Stimulated activated CD8-positive, alpha-beta memory T cell treated with anti-CD3 and anti-CD28 coated beads, Interleukin-7, amount 100 ng/mL, for 4 hours (primary cell): ENCODE data around the gene CLIP1.

ENCODE experiments used
- DNase-seq, 2 donors: peaks; one replicate each; pipeline ENCODE4 v3.0.0-alpha.2; 2020; ENCODE audit warnings: low read depth in 2 of 2

The CLIP1 gene

GRCh38 chr12:122356192-122356635 lies 66.3 kb downstream of the CLIP1 start:
- DNase-seq = peak; percentile 25 to 27

DNA sequence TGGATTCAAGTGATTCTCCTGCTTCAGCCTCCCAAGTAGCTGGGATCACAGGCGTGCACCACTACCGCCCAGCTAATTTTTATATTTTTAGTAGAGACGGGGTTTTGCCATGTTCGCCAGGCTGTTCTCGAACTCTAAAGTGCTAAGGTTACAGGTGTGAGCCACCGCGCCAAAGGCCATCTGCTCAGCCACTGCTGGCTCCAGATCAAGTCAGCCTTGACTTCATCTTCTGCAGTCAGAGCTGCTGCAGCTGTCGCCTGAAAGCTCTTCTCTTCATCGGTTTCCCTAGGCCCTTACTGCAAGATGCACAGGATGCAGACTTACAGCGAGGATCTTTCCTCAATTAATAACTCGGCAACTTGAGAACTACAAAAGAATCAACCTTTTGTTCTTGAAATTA lies 66.8 kb downstream of the CLIP1 start:
- DNase-seq = no peak

DNA sequence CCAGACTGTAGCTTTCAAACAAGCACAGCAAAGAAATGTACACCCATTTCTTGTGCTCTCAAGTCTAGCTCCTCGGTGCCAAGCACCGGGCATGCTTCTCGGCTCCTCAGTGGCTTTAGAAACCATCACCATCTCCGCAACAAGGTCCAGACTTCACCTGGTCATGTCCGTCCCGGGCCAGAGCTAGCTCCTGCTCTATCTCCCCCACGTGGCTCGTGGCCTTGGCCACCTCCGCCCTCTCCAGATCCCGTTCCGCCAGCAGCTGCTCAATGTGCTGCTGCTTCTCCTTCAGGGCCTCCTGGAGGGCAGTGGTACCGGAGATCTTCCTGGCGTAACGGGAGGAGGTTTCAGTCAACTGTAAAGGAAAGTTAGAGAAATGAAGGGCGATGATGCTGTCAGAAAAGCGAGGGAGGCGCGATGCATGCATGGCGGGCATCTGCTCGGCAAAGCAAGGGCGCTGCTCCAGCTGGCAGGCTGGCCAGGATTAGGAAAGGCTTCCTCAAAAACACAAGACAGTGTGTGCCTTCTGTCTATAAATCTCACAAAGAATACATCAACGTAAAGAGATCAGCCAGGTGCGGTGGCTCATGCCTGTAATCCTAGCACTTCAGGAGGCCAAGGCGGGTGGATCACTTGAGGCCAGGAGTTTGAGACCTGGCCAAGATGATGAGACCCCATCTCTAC lies 67.4 kb downstream of the CLIP1 start:
- no peak for DNase-seq

DNA sequence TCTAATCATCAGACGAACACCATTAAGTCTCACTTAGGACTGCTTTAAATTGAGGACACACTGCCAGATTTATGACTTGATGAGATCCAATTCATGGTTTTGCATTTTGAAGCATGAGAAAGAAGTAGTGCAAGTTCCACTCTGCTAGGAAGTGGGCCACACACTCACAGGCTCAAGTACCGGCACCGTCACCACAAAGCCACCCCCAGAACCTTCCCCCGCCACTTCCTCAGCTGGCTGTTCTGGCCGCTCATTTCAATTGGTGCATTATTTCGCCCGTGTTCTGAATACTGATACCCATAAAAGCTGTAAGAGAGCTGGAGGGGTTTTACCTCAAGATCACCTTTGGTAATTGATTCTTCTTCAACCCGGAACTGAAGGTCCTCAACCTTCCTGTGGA lies 70.1 kb downstream of the CLIP1 start:
- DNase-seq = peak in 1 of 2 donors; percentile 9

DNA sequence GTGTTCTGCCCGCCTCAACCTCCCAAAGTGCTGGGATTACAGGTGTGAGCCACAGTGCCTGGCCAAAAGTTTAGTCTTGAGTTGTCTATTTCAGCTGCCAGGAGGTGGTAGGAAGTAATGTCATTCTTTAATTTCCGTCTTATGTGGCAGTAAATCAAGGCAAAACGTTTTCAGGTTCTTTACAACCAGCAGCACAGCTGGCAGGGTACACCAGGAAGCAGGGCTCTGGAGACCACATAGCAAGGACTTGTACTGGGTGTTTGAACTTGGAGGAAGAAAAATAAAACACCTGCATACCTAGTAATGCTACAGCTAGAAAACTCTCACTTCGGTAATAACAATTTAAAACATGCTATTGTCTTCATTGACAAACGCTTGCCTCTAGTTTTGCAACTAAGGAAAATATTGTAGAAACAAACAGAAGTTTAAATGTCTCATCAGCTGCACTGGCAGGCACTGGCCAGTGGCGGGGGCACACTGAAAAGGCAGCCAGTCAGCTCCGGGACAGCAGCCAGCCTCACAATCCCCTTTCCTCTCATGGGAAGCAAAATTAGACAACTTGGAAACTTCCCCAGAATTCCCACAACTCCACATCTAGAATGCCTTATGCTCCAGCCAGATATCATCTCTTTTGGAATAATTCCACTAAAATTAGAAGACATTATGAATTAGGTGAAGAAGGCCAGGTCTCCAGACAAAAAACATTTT lies 72.2 kb downstream of the CLIP1 start:
- DNase-seq = no peak

DNA sequence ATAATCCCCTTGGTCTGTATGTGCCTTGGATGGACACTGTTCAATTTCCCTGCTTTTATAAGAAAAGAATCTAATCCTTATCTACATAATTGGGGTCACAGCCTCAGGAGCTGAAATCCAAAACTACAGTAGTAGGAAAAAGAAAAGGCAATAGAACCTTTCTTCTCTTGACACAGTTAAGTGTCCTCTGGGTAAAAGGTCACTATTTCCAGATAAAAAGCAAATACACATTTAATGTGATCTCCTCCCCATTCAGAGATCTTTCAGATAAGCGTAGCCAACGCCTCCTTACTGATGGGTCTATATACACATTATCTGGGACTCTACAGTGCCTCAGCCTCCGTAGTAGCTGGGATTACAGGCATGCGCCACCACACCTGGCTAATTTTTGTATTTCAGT lies 73.4 kb downstream of the CLIP1 start:
- DNase-seq = no peak

GRCh38 chr12:122348505-122348904 lies 74.0 kb downstream of the CLIP1 start:
- no peak for DNase-seq

DNA sequence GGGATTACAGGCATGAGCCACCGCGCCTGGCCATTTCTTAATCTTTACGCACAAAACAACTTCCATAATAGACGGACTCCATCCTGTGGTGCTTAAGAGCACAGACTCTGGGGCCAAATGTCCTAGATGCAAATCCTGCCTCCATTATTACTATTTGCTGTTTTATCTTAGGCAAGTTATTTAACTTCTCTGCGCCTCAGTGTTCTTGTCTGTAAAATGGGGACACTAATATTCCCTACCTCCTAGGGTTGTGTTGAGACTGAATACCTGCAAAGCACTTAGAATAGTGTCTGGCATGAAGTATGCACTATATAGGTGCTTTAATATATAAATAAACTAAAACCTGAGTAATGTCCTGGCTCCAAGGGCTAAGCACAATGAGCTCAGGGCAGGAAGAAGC lies 76.4 kb downstream of the CLIP1 start:
- no peak for DNase-seq

- no peak for DNase-seq
Observed at GRCh38 chr12:122345042-122345441, 77.4 kb downstream of the CLIP1 start.

- peak; percentile 2 to 20 for DNase-seq
Observed at GRCh38 chr12:122336015-122336946, 86.2 kb downstream of the CLIP1 start.

DNA sequence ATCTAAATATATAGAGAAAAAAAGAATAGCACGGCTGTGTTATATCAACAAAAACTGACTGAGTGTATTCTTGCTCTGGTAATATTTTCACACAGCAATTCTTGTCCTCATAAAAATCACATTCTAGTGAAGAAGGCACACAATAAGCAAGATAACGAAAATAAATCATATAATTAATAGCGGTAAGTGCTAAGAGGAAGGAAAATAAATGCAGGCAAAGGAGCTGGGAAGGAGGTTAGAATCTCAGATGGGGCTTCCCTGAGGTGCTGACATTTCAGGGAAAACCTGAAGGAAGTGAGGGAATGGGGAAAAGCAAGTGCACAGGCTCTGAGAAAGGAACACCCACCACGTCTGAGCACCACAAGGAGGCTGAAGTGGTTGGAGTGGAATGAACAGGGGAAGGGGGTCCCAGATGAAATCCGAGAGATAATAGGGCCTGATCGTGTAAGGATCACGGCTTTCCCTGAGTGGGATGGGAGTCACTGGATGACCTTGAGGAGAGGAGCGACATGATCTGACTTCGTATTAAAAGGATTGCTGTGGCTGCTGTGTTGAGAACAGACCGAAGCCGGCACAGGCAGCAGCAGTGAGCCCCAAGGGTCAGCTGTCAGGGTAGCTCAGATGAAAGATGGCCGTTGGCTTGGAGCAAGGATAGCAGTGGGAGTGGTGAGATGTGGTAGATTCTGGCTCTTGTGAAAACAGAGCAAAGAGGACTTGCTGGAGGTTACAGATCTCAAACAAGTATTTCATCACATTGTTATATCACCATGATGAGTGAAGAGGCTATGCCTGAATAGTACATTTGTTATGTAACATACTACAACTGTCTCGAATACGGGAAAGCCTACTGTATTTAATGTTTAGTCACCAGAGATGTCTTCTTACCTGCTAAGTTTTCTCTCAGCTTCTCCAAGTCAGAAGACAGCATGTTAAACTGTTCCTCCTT lies 89.1 kb downstream of the CLIP1 start:
- DNase-seq = no peak

GRCh38 chr12:122327494-122328385 lies 94.7 kb downstream of the CLIP1 start:
- DNase-seq = no peak

DNA sequence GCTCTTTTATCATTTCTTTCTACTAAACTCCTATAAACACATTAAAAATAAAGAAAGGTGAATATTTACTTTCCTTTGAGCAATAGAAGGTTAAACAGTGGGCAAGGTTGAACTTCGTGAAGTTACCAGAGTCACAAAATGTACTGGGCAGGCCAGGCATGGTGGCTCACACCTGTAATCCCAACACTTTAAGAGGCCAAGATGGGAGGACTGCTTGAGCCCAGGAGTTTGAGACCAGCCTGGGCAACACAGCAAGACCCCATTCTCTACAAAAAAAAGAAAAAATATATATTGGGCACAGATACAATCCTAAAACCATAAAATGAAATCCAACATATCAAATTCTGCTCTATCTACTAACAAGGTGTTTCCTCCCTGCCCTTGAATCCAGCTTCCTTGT lies 95.5 kb downstream of the CLIP1 start:
- DNase-seq = no peak

- DNase-seq = no peak
Observed at GRCh38 chr12:122326586-122326985, 95.9 kb downstream of the CLIP1 start.

DNA sequence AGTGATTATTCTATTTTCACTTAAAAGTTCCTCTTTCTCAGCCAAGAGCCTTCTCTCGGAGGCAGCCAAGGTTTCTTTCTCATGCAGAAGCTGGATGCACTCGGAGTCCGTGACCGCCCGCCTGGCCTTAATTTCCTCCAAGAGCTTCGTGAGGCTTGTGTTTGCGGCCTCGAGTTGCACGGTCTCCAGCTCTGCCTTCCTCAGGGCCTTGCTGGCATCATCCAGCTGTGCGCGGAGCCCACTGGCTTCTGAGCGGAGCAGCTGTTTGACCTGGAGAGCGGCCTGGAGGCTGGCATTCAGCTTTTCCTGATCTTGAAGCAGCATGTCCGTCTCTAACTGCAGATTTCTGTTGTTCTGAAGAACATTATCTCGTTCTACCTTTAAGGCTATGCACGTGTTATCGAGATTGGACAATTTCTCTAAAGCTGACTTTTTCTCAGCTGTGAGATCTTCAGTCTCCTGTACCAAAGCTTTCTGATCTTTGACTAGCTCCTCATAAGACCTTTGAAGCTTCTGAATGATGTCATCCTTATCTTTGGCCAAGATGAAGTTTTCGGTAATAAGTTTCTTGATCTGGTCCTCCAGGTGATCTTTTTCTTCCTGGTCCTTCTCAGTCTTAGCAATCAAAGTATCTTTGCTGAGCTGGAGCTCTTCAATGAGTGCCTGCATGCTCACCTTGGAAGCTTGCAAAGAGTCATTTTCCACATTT lies 99.0 kb downstream of the CLIP1 start:
- DNase-seq = no peak

GRCh38 chr12:122322501-122322900 lies 100.0 kb downstream of the CLIP1 start:
- DNase-seq = no peak

GRCh38 chr12:122318607-122319605 lies 103.6 kb downstream of the CLIP1 start:
- DNase-seq = no peak

GRCh38 chr12:122312926-122313325 lies 109.5 kb downstream of the CLIP1 start:
- DNase-seq = no peak
